GM12891 (cell line): ENCODE measurements around the gene CCDC200. TPM values are rescaled to one million over a fixed set of nuclear protein-coding genes. Genes with fewer than 3 reads are reported as not detected.
"Not testable (repeated sequence)": the region's sequence is repeated elsewhere in the genome, so short reads cannot be mapped to it uniquely, and the experiment has no call there.

Experiments
- DNase-seq: peaks from one replicate; pipeline ENCODE4 v3.0.0; 2011; ENCODE audit warnings: low spot score; ENCODE audit not compliant: insufficient read length
- FAIRE-seq: peaks from 2 replicates; lab custom pipeline; 2011; peaks lifted over from hg19 to GRCh38; lab: Jason Lieb, UNC
- PAX5 ChIP-seq: IDR thresholded peaks from 2 replicates; pipeline ENCODE4 v1.6.1; 2011; ENCODE audit warnings: low read length, moderate library complexity, mild to moderate bottlenecking; ENCODE audit not compliant: insufficient read depth, severe bottlenecking
- POLR2A ChIP-seq: IDR thresholded peaks from 2 replicates; pipeline ENCODE4 v1.6.1; 2011; ENCODE audit warnings: low read depth, low read length, control low read depth
- POLR2AphosphoS5 ChIP-seq: IDR thresholded peaks from 2 replicates; pipeline ENCODE4 v1.6.1; 2011; ENCODE audit warnings: low read depth, low read length, control low read depth
- POU2F2 ChIP-seq: IDR thresholded peaks from 2 replicates; pipeline ENCODE4 v1.6.1; 2011; ENCODE audit warnings: low read depth, mild to moderate bottlenecking, control low read depth, low read length, moderate library complexity
- SPI1 ChIP-seq: IDR thresholded peaks from 2 replicates; pipeline ENCODE4 v1.6.1; 2011; ENCODE audit warnings: low read depth, low read length, control low read depth
- TAF1 ChIP-seq: IDR thresholded peaks from 2 replicates; pipeline ENCODE4 v1.6.1; 2011; ENCODE audit warnings: low read depth, low read length, control low read depth
- polyA plus RNA-seq: library from polyadenylated mRNA; unstranded; fragments of >200 nt; gene quantifications from one replicate; pipeline ENCODE4 v1.2.1, GENCODE V29; 2012; ENCODE audit warnings: low read depth, missing spikeins, inconsistent platforms; ENCODE audit not compliant: missing spikeins

The CCDC200 gene
- polyA plus RNA-seq, result 2.0 TPM

- not testable (repeated sequence) for FAIRE-seq, DNase-seq
Measured at GRCh38 chr17:43228020-43228782, at the start of gene CCDC200. TSS of gene CCDC200 (minus strand) at chr17:43228623. CDS start at chr17:43228554, 69 bp downstream.

DNA sequence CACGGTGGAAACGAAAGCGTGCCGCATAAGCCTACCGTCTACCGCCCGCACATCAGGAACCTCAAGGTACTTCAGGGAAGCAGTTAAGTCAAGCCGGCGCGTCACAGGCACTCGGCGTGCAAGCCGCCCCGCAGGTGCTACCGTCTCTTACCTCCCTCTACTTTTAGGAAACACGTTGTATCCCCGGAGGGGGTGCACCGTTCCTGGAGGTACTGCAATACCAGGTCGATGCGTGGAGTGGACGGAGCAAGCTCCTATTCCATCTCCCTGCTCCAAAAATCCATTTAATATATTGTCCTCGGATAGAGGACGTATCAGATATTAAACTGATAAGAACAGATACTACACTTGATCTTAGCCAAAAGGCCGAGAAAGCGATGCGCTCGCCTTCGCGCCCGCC is 44.5 kb upstream of the CCDC200 start:
- DNase-seq, FAIRE-seq: not testable (repeated sequence)

GRCh38 chr17:43272483-43272882 is 44.1 kb upstream of the CCDC200 start:
- DNase-seq, FAIRE-seq: not testable (repeated sequence)

GRCh38 chr17:43270552-43271504 is 42.4 kb upstream of the CCDC200 start:
- DNase-seq, FAIRE-seq: not testable (repeated sequence)

- DNase-seq, FAIRE-seq: not testable (repeated sequence)
Measured at GRCh38 chr17:43246456-43246855, 18.0 kb upstream of the CCDC200 start.

DNA sequence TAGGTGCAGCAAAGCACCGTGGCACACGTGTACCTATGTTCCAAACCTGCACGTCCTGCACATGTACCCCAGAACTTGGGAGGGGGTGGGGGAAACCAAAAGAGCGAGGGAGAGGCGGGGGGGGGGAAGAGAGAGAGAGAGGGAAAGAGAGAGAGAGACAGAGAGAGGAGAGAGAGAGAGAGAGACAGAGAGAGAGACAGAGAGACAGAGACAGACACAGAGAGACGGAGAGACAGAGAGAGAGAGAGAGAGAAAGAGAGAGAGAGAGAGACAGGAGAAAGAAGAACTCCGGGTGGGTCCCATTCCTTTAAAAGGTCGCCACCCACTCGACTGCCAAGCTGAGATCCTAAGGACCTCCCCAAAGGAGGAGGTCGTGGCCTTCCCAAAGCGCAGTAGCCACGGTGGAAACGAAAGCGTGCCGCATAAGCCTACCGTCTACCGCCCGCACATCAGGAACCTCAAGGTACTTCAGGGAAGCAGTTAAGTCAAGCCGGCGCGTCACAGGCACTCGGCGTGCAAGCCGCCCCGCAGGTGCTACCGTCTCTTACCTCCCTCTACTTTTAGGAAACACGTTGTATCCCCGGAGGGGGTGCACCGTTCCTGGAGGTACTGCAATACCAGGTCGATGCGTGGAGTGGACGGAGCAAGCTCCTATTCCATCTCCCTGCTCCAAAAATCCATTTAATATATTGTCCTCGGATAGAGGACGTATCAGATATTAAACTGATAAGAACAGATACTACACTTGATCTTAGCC is 12.4 kb upstream of the CCDC200 start:
- DNase-seq, FAIRE-seq: not testable (repeated sequence)

GRCh38 chr17:43239597-43239996 is 11.2 kb upstream of the CCDC200 start:
- FAIRE-seq, DNase-seq: not testable (repeated sequence)

GRCh38 chr17:43233877-43234276 is 5.5 kb upstream of the CCDC200 start, which contains the start of gene RNU2-1:
TSS of gene RNU2-1 (minus strand) at chr17:43233977.
- not testable (repeated sequence) for FAIRE-seq, DNase-seq

GRCh38 chr17:43233263-43233662 is 4.8 kb upstream of the CCDC200 start:
- not testable (repeated sequence) for FAIRE-seq, DNase-seq

- FAIRE-seq, DNase-seq: not testable (repeated sequence)
Measured at GRCh38 chr17:43232021-43232699, 3.7 kb upstream of the CCDC200 start.

- FAIRE-seq, DNase-seq: not testable (repeated sequence)
Measured at GRCh38 chr17:43231205-43232020, 3.0 kb upstream of the CCDC200 start.

- no peak for DNase-seq
- FAIRE-seq, result no peak
- no peak for TF ChIP-seq POLR2AphosphoS5
- no peak for TF ChIP-seq POU2F2
- TF ChIP-seq TAF1, result no peak
- TF ChIP-seq SPI1, result no peak
- TF ChIP-seq POLR2A, result no peak
- no peak for TF ChIP-seq PAX5
Measured at GRCh38 chr17:43226393-43226792, 2.0 kb downstream of the CCDC200 start.
